Dendritic cell treated with granulocyte-macrophage colony-stimulating factor and Interleukin-4, amounts not matched to agents 40 ng/mL and 50 ng/mL, for 4 days (primary cell): Measurements from ENCODE around the gene MGMT.

Source experiments
- H3K27ac Mint-ChIP-seq: one replicate; pipeline ENCODE4 v1.8.0; 2022; ENCODE audit warnings: mild to moderate bottlenecking, mixed read lengths
- H3K27me3 Mint-ChIP-seq: one replicate; pipeline ENCODE4 v1.8.0; 2022; ENCODE audit warnings: mild to moderate bottlenecking, mixed read lengths
- H3K36me3 Mint-ChIP-seq: one replicate; pipeline ENCODE4 v1.8.0; 2022; ENCODE audit warnings: low read depth, mixed read lengths
- H3K4me1 Mint-ChIP-seq: one replicate; pipeline ENCODE4 v1.8.0; 2022; ENCODE audit warnings: low read depth, mixed read lengths
- H3K4me3 Mint-ChIP-seq: one replicate; pipeline ENCODE4 v1.8.0; 2022; ENCODE audit warnings: mild to moderate bottlenecking, moderate library complexity, mixed read lengths
- H3K9me3 Mint-ChIP-seq: one replicate; pipeline ENCODE4 v1.8.0; 2022; ENCODE audit warnings: mixed read lengths
- intact Hi-C: fragments of 100-400 bp; cut with micrococcal nuclease; formaldehyde crosslinking; loops from one replicate; pipeline ENCODE4 v1.15.0; 2022

MGMT gene

DNA sequence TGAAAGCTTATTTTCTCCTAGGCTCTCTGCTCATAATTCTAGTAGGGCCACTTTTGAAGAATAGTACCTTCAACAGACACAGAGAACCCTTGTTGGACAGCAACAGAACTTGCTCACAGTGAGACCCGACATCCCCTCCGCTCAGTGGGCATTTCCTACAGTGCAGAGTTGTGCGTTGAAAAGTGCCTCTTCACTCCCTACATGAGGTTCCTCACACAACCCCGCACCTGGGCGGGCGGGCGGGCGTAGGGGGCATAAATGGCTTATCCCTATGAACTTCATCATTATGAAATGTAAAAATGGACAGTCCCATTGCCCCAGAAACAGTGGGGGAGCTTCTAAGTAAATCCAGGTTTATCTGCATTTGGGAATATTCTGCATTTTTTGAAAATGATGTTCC is 174.9 kb downstream of the MGMT start:
- H3K9me3 Mint-ChIP-seq, result no peaks in the 10 kb centered on the region
- no peak overlapping the region for H3K27ac Mint-ChIP-seq
- no peak overlapping the region for H3K4me3 Mint-ChIP-seq
- H3K36me3 Mint-ChIP-seq, result no peaks in the 10 kb centered on the region
- no peaks in the 10 kb centered on the region for H3K4me1 Mint-ChIP-seq
- no peaks in the 10 kb centered on the region for H3K27me3 Mint-ChIP-seq
- intact Hi-C loops, result no loop called here

DNA sequence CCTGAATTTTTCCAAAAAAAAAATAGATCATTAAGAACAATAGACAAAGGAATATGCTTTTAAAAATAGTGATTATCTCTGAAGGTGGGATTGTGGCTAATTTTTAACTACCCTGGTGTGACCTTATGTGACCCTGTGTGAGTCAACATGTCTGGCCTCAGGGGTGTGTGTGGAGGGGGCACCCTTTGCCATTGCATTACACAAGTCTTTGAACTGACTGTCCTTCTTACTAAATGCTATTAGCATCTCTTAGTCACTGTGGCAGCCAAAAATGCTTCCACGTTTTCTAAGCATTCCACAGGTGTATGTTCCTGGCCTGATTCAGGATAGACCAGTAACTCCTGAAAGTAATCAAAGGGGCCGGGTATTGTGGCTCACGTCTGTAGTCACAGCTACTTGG is 175.4 kb downstream of the MGMT start:
- Mint-ChIP-seq H3K4me3 (no peak overlapping the region), H3K36me3 (no peaks in the 10 kb centered on the region), H3K27me3 (no peaks in the 10 kb centered on the region), H3K9me3 (no peaks in the 10 kb centered on the region), H3K4me1 (no peaks in the 10 kb centered on the region), H3K27ac (no peak overlapping the region)
- intact Hi-C loops, result no loop called here

DNA sequence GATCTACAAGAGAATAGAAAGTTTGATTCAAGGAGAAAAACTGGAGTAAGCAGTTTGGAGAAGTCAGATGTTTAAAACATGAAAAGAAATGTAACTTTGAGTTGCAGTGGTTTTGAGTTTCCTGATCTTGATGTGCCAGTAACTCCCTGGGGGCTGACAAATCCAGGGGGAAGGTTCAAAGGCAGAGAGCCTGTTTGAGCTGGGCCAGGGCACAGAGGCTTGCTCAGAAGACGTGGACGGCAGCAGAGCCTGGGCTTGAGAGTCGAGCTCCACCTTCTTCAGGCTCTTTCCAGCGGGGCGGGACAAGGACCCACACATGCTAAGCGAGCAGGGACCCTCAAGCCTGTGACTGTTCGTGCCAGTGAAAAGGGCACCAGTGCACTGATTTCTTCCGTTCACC is 176.2 kb downstream of the MGMT start:
- Mint-ChIP-seq H3K36me3 (no peaks in the 10 kb centered on the region), H3K27ac (no peak overlapping the region), H3K27me3 (no peaks in the 10 kb centered on the region), H3K9me3 (no peaks in the 10 kb centered on the region), H3K4me1 (no peaks in the 10 kb centered on the region), H3K4me3 (no peak overlapping the region)
- intact Hi-C loops, result no loop called here

DNA sequence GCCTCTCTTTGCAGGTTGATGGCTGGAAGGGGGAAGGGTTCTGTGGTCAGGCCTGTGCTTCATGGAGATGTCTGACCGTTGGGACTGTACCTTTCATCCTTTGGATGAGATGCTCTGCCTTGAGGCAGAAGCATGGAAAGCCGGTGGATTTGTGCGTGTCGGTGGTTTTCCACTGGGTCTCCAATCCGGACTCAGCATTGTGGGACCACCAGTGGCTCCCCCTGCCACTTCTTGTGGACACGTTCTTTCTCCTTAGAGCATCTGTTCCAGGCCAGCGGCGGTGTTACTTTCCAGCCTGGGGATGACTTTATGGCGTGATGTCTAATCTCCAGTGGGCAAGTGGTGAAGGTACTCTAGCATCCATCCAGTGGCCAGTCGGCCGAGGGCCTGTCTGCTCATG is 178.4 kb downstream of the MGMT start:
- H3K36me3 Mint-ChIP-seq, result no peaks in the 10 kb centered on the region
- no peak overlapping the region for H3K27ac Mint-ChIP-seq

DNA sequence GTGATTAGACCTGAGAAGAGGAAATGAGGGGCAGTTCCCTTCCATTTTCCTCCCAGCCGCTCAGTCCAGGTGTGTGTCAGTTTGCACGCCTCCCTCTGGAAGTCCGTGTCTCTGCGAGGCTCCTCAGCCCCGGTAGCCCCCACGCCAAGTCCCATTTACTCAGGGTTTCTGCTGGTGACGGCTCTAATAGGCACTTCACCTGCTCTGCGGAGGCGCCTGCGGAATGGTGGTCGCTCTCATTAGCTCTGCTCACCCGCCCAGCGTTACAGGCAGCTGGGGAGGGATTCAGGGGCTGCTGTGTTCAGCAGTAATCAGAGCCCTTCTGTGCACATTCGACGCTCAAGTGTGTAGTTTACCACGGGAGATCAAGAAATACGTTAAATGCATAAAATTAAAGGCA is 179.9 kb downstream of the MGMT start:
- no peak overlapping the region for H3K27ac Mint-ChIP-seq
- H3K9me3 Mint-ChIP-seq, result no peaks in the 10 kb centered on the region
- no peaks in the 10 kb centered on the region for H3K36me3 Mint-ChIP-seq
- intact Hi-C loops, result no loop called here
- no peaks in the 10 kb centered on the region for H3K27me3 Mint-ChIP-seq
- H3K4me3 Mint-ChIP-seq, result no peak overlapping the region
- no peaks in the 10 kb centered on the region for H3K4me1 Mint-ChIP-seq

More for the DNA sequence above, 178.4 kb downstream of the MGMT start:
- no peaks in the 10 kb centered on the region for H3K9me3 Mint-ChIP-seq
- intact Hi-C loops, result no loop called here
- H3K4me3 Mint-ChIP-seq, result no peak overlapping the region
- H3K4me1 Mint-ChIP-seq, result no peaks in the 10 kb centered on the region
- H3K27me3 Mint-ChIP-seq, result no peaks in the 10 kb centered on the region

DNA sequence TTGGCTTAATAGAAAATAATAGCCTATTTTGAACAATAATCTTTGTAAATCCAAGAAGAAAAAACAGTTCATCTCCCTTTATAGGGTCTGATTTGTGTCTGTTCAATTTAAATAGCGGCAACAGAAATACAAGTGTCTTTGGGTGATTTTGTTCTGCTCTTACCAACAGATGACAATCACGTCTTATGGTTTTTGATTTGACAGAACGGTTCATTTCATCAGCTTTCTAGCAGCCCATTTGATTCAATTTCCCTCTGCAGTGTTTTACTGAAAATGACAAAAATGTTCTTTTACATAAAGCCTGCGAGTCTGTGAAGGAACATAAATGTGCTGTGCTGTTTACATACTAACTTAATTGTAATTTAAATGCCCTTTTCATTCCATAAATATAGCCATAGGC is 180.5 kb downstream of the MGMT start:
- H3K9me3 Mint-ChIP-seq, result no peaks in the 10 kb centered on the region
- H3K4me1 Mint-ChIP-seq, result no peaks in the 10 kb centered on the region
- H3K4me3 Mint-ChIP-seq, result no peak overlapping the region
- intact Hi-C loops, result no loop called here
- H3K27ac Mint-ChIP-seq, result no peak overlapping the region
- no peaks in the 10 kb centered on the region for H3K27me3 Mint-ChIP-seq
- no peaks in the 10 kb centered on the region for H3K36me3 Mint-ChIP-seq

DNA sequence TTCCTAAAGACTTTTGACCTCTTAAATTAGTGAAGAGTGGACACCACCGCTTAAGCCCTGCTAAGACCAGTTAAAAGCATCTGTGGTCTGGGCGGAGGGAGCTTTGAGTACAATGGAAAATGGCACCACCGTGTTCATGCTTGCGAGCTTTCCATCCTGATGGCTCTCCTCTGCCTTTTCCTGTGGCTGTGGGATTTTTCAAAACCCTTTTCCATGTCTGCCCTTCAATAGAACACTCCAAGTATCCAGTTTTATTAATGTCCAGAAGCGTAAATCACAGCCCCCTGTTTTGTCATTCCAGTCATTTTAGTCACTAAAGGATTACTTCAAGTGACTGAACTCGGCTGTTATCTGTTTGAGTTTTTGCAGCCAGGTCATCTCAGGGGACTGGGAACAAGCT is 181.8 kb downstream of the MGMT start:
- Mint-ChIP-seq H3K9me3 (no peaks in the 10 kb centered on the region), H3K36me3 (no peaks in the 10 kb centered on the region), H3K27ac (no peak overlapping the region), H3K4me1 (no peaks in the 10 kb centered on the region), H3K4me3 (no peak overlapping the region), H3K27me3 (no peaks in the 10 kb centered on the region)
- intact Hi-C loops, result no loop called here

DNA sequence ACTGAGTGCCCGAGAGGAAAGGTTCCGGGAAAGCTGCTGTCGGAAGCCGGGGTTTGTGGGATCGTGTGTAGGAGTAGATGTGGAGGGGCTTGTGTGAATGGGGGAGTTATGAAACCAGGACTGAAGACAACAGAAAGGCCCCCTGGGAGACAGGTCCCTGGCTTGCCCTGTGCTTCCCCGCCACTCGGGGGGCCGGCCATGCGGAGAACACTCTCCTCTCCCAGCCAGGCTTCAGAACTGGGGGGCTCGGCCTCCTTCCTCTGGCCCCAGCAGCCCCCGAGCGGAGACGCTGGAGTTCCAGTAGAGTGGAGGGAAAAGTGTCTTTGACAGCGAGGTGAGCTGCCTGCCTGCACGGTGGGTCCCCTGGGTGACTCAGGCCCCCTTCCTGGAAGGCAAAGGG is 185.0 kb downstream of the MGMT start:
- H3K4me1 Mint-ChIP-seq, result no peaks in the 10 kb centered on the region
- no peaks in the 10 kb centered on the region for H3K36me3 Mint-ChIP-seq
- H3K27ac Mint-ChIP-seq, result no peak overlapping the region
- no peaks in the 10 kb centered on the region for H3K9me3 Mint-ChIP-seq
- no peak overlapping the region for H3K4me3 Mint-ChIP-seq
- H3K27me3 Mint-ChIP-seq, result no peaks in the 10 kb centered on the region
- intact Hi-C loops, result no loop called here

DNA sequence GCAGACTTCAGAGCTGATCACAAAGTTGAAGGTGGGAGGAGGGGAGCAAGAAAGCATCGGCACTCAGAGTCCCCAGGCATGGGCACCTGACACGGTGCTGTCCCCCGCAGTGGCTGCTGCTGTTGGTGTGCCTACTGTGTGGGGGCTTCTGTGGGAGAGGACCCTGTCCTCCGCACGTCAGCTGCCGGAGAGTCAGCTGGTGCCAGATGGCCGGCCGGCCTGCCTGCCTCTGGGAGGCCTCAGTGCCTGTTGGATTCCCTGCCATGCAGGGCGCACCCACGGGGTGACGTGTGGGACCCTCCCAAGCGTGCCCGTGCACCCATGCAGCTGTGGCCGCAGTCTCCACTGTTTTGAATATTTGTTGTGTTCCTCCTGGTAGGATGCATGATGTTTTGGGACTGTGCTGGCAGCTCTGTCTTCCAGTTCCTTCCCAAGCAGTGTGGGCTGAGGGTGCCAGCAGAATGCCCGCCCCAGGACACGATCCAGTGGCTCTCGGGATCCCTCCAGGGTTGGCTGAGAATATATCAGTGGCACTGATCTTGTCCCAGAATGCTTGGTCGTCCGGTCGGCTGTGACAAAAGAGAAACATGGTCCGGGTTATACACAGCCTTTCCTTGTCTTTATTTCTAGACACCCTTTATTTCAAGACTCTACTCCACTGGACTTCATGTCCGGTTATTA is 185.6 kb downstream of the MGMT start:
- no peaks in the 10 kb centered on the region for H3K36me3 Mint-ChIP-seq
- no peak overlapping the region for H3K4me3 Mint-ChIP-seq
- H3K9me3 Mint-ChIP-seq, result no peaks in the 10 kb centered on the region
- H3K27ac Mint-ChIP-seq, result no peak overlapping the region
- intact Hi-C loops, result no loop called here
- no peaks in the 10 kb centered on the region for H3K27me3 Mint-ChIP-seq
- H3K4me1 Mint-ChIP-seq, result no peaks in the 10 kb centered on the region

DNA sequence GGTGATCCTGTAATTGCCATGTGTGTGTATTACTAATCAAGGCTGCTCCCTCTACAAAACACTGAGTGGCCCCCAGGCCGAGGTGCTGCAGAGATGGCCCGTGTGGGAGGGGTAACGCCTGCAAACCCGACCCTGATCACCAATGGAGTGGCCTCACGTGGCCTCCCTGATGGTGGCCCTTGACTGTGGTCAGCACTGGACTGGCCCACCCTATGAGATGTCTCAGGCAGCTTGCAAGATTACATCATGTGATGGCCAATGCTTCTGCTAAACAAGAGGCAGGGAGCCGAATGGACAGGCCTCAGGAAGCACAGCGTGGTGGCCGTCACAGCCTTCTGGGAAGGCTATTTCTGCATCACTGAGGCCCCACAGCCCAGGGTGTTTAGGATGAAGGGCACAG is 186.4 kb downstream of the MGMT start:
- intact Hi-C loops, result no loop called here
- H3K4me3 Mint-ChIP-seq, result no peak overlapping the region
- no peaks in the 10 kb centered on the region for H3K27me3 Mint-ChIP-seq
- no peaks in the 10 kb centered on the region for H3K9me3 Mint-ChIP-seq
- no peaks in the 10 kb centered on the region for H3K36me3 Mint-ChIP-seq
- no peak overlapping the region for H3K27ac Mint-ChIP-seq
- H3K4me1 Mint-ChIP-seq, result no peaks in the 10 kb centered on the region

DNA sequence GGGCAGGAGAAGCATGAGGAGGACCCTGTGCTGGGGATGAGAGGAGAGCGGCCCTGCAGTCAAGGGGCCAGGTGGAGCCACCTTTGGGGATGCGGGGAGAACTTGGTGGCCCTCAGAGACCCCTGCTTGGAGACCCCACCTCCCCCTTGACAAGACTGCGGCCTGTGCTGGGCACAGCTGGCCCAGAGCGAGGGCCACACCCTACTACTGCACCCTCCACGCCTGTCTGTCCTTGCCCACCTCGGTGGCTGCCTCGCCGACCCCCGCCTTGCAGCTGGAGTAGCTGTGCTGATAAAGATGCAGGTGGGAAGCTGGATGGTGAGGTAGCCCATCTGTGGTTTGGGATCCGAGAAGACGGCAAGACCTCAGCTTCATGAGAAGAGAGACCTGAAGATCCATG is 186.8 kb downstream of the MGMT start:
- intact Hi-C loops, result no loop called here
- Mint-ChIP-seq H3K4me1 (no peaks in the 10 kb centered on the region), H3K4me3 (no peak overlapping the region), H3K36me3 (no peaks in the 10 kb centered on the region), H3K9me3 (no peaks in the 10 kb centered on the region), H3K27ac (no peak overlapping the region), H3K27me3 (no peaks in the 10 kb centered on the region)

DNA sequence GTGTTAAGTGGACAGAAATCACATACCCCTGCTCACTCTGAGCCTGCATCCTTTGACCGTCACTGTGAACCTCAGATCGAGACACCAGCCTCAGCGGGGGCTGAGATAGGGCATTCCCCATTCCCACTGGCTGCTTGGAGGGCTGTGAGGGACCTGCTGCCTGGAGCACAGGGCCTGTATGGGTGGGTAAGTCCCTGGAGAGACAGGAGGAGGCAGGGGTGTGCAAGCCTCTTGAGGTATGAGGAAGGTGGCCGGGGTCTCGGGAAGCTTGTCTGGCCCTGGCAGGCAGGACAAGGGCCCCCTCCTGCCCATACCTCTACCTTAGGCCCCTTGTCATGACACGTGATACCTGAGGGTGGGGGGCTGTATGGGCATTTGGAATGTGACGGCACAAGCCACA is 187.4 kb downstream of the MGMT start:
- peaks cover 4% of the 10 kb centered on the region for H3K4me1 Mint-ChIP-seq
- H3K4me3 Mint-ChIP-seq, result no peak overlapping the region
- no peaks in the 10 kb centered on the region for H3K36me3 Mint-ChIP-seq
- intact Hi-C loops, result no loop called here
- no peaks in the 10 kb centered on the region for H3K27me3 Mint-ChIP-seq
- H3K27ac Mint-ChIP-seq, result no peak overlapping the region
- H3K9me3 Mint-ChIP-seq, result no peaks in the 10 kb centered on the region

DNA sequence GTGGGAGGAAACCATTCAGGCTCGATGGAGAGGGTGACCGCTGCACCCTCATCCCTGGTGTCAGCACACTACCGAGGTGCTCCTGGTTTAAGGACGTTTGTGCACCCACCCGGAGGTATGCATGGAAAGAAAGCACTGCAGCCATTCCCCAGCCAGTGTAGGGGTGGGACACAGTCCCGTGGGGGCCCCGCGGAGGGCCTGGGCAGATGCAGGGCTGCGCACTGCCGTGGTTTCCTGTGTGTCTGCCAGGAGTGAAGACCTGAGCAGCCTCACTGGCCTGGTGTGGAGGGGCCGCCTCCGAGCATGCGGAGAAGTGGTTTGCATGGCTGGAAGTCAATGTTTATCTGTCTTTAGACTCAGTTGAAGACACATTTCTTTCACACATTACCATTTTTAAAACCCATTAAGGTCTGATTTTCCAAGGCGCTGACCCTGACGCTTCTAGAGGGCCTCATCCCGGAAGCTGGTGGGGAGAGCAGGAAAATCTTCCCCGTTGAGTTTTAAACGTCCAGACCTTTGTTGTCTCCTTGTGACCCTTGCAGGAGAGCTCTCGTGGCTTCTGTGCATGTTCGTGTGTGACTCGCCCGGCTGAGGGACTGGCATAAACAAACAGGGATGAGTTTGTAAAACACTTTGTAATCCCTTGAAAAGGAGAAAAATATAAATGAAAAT is 188.1 kb downstream of the MGMT start:
- Mint-ChIP-seq H3K4me3 (no peak overlapping the region), H3K27ac (no peak overlapping the region), H3K27me3 (no peaks in the 10 kb centered on the region), H3K36me3 (no peaks in the 10 kb centered on the region), H3K9me3 (no peaks in the 10 kb centered on the region), H3K4me1 (peaks cover 11% of the 10 kb centered on the region)
- intact Hi-C loops, result no loop called here

DNA sequence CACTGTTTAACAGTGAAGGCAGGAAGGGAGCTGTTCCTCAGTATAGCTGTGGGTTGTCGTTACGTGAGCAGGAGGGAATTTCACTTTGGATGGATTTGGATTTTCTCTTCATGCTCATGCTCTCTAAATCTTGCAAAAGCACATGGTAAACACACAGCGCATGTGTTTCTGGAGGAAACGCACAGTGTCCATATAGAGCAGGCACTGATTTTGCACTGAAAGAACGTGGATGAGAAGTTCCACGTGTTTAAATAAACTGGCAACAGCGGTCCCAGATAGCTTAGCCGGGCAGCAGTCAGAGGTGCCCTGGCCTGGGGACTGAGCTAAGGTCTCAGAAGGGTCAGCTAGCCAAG is 188.6 kb downstream of the MGMT start:
- Mint-ChIP-seq H3K4me1 (peaks cover 14% of the 10 kb centered on the region), H3K36me3 (no peaks in the 10 kb centered on the region), H3K4me3 (no peak overlapping the region), H3K27me3 (no peaks in the 10 kb centered on the region), H3K9me3 (no peaks in the 10 kb centered on the region), H3K27ac (no peak overlapping the region)
- intact Hi-C loops, result no loop called here

DNA sequence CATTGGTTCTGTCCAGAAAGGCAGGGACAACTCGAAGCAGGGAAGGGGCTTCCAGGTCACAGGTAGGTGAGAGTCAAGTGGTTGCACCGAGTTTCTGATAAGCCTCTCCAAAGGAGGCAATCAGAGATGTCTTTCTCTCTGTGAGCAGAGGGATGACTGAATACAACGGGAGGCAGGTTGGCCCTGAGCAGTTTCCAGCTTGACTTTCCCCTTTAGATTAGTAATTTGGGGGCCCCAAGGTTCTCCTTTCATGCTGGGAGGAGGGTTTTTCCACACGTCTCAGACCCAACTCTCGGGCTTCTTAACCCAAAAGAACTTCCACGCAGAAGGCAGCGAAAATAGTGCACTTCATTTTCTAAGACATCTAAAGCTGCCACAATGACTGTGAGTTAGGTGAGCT is 189.6 kb downstream of the MGMT start:
- Mint-ChIP-seq H3K4me3 (no peak overlapping the region), H3K36me3 (no peaks in the 10 kb centered on the region), H3K27ac (no peak overlapping the region), H3K4me1 (peaks cover 14% of the 10 kb centered on the region), H3K9me3 (no peaks in the 10 kb centered on the region), H3K27me3 (no peaks in the 10 kb centered on the region)
- intact Hi-C loops, result no loop called here
